Cardiac muscle cell (in vitro differentiated cells and primary cell): ENCODE measurements around the gene NDUFAF3. TPM values are rescaled to one million over a fixed set of nuclear protein-coding genes. Genes with fewer than 3 reads are reported as not detected.

Experiments
- DNase-seq, 2 donors: peaks; one replicate each; pipeline versions ENCODE4 v3.0.0 to v3.0.0-alpha.2; 2010 to 2017; ENCODE audit warnings: low read depth in 1 of 2, low spot score in 1 of 2
- H3K27ac ChIP-seq: fragments of 200-600 bp; sonication (generic); 2 replicates; pipeline ENCODE4 v1.5.1; 2016
- H3K27me3 ChIP-seq: fragments of 200-600 bp; sonication (generic); 2 replicates; pipeline ENCODE4 v1.6.0; 2016; ENCODE audit warnings: control low read depth
- H3K36me3 ChIP-seq: fragments of 200-600 bp; sonication (generic); 2 replicates; pipeline ENCODE4 v1.5.1; 2016; ENCODE audit warnings: control low read depth
- H3K4me1 ChIP-seq: fragments of 200-600 bp; sonication (generic); 2 replicates; pipeline ENCODE4 v1.8.1; 2017; ENCODE audit warnings: low read depth, mild to moderate bottlenecking, mixed run types
- H3K4me3 ChIP-seq: fragments of 200-600 bp; sonication (generic); 2 replicates; pipeline ENCODE4 v1.5.1; 2016; ENCODE audit warnings: mild to moderate bottlenecking
- H3K9me3 ChIP-seq: fragments of 200-600 bp; sonication (generic); 2 replicates; pipeline ENCODE4 v1.5.1; 2017; ENCODE audit warnings: low read depth, mild to moderate bottlenecking, control low read depth
- CTCF ChIP-seq: IDR thresholded peaks from 2 replicates; pipeline ENCODE4 v1.5.1; 2012; ENCODE audit warnings: low read depth, mild to moderate bottlenecking, low read length
- polyA plus RNA-seq: library from polyadenylated mRNA; unstranded; fragments of >200 nt; fragmentation: Nextera tagmentation; extraction: Ambion mirVana; gene quantifications from 2 replicates; pipeline ENCODE4 v1.2.1, GENCODE V29; 2016
- total RNA-seq: library from RNA; depleted of rRNA; stranded (reverse); fragments of >200 nt; gene quantifications from 2 replicates; pipeline ENCODE4 v1.2.3, GENCODE V29; 2016

Gene NDUFAF3
- total and polyA plus RNA-seq, 2 experiments from 2014 or later: 217 to 280 TPM

DNA sequence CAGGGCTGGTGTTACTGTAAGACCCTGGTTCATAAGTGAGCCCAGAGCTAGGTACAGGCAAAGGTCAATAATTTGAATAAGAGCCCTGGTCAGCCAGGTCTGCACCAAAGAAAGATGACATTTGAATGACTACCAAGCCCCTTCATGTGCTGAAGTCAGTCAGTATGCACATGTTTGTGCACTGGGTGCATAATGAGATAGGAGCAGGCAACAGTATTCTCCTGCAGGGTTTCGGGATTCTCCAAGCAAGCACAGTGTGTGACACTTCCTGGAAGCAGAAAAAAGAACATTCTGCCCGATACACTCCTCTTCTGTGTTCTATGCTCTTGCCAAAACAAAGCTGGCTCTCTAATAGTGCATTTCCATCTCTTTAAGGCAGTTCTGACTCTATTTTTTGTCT is 12.7 kb downstream of the NDUFAF3 start:
- no peaks in the 10 kb centered on the region for H3K9me3 ChIP-seq
- H3K27me3 ChIP-seq: no peaks in the 10 kb centered on the region
- peaks cover 45% of the 10 kb centered on the region for H3K36me3 ChIP-seq
- TF ChIP-seq CTCF: no peak
- DNase-seq: no peak
- H3K4me3 ChIP-seq: no peak overlapping the region
- no peak overlapping the region for H3K27ac ChIP-seq
- no peaks in the 10 kb centered on the region for H3K4me1 ChIP-seq

DNA sequence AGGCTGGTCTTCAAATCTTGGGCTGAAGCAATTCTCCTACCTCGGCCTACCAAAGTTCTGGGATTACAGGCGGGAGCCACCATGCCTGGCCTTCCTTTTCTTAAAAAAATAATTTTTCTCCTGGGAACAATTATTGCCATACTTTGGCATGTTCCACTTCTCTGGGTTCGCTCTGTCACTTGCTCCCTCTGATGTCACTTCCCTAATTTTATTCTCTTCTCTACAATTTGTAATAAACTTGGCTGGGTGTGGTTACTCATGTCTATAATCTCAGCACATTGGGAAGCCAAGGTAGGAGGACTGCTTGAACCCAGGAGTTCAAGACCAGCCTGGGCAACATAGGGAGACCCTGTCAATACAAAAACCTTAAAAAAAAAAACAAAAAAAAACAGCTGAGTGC is 13.4 kb downstream of the NDUFAF3 start:
- no peak for DNase-seq
- Histone ChIP-seq H3K4me3 (no peak overlapping the region), H3K4me1 (no peaks in the 10 kb centered on the region), H3K9me3 (no peaks in the 10 kb centered on the region), H3K36me3 (peaks cover 46% of the 10 kb centered on the region), H3K27me3 (no peaks in the 10 kb centered on the region), H3K27ac (no peak overlapping the region)
- no peak for TF ChIP-seq CTCF

GRCh38 chr3:49053543-49053942 is 31.6 kb downstream of the NDUFAF3 start:
- no peaks in the 10 kb centered on the region for H3K27me3 ChIP-seq
- no peak for DNase-seq
- no peak overlapping the region for H3K27ac ChIP-seq
- no peak overlapping the region for H3K4me3 ChIP-seq
- no peaks in the 10 kb centered on the region for H3K4me1 ChIP-seq
- H3K36me3 ChIP-seq: peaks cover 39% of the 10 kb centered on the region
- no peak for TF ChIP-seq CTCF
- H3K9me3 ChIP-seq: no peaks in the 10 kb centered on the region

GRCh38 chr3:49054344-49054862 is 32.5 kb downstream of the NDUFAF3 start:
- Histone ChIP-seq H3K27me3 (no peaks in the 10 kb centered on the region), H3K27ac (no peak overlapping the region), H3K4me3 (no peak overlapping the region), H3K36me3 (peaks cover 40% of the 10 kb centered on the region), H3K9me3 (no peaks in the 10 kb centered on the region), H3K4me1 (no peaks in the 10 kb centered on the region)
- TF ChIP-seq CTCF: no peak
- no peak for DNase-seq

DNA sequence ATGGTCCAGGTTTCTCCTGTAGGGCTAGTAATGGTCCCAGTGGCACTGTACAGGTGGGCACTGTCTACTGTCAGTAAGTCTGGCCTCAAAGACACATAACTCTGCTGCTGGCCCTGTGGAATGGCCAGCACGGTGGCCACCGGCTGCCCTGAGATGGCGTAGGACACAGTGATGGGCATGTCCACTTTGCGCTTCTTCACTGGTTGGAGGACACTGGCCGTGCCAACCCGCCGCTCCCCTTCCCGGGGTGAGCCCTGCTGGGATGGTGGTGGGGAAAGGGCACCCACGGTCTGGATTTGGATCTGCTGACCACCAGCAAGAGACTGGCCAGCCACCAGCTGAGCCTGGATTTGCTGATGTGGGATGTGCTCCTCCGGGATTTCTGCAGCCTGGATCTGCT is 35.3 kb downstream of the NDUFAF3 start:
- TF ChIP-seq CTCF: no peak
- Histone ChIP-seq H3K9me3 (no peaks in the 10 kb centered on the region), H3K36me3 (peaks cover 44% of the 10 kb centered on the region), H3K4me3 (no peak overlapping the region), H3K27ac (no peak overlapping the region), H3K27me3 (no peaks in the 10 kb centered on the region), H3K4me1 (no peaks in the 10 kb centered on the region)
- DNase-seq: no peak

- Histone ChIP-seq H3K4me1 (no peaks in the 10 kb centered on the region), H3K4me3 (no peak overlapping the region), H3K27me3 (no peaks in the 10 kb centered on the region), H3K27ac (no peak overlapping the region), H3K9me3 (no peaks in the 10 kb centered on the region), H3K36me3 (peaks cover 42% of the 10 kb centered on the region)
- peak in 1 of 2 donors; percentile 13 for DNase-seq
- TF ChIP-seq CTCF: no peak
Observed at GRCh38 chr3:49058011-49058410, 36.1 kb downstream of the NDUFAF3 start.
